SK-N-SH (cell line): ENCODE results near the gene UBR3. TPM values are rescaled to one million over a fixed set of nuclear protein-coding genes. Genes with fewer than 3 reads are reported as not detected.

Experiments used
- CTCF ChIA-PET: fragments of 300-600, 350-600 bp; formaldehyde crosslinking; extraction: SDS; loops from one replicate; lab custom pipeline; 2021; lab: Yijun Ruan, JAX
- POLR2A ChIA-PET: fragments of 350-600 bp; sonication (Branson Sonifier 250); formaldehyde crosslinking; extraction: SDS; loops from one replicate; lab custom pipeline; 2020; ENCODE audit warnings: antibody characterized with exemption, inconsistent platforms; lab: Yijun Ruan, JAX
- DNase-seq: peaks from one replicate; pipeline ENCODE4 v3.0.0; 2012
- H2AFZ ChIP-seq: fragments of 200-600 bp; sonication (generic); 2 replicates; pipeline ENCODE4 v1.8.1; 2016; ENCODE audit warnings: antibody characterized with exemption, mild to moderate bottlenecking, low read depth
- H3F3A ChIP-seq: fragments of 200-600 bp; sonication (generic); replicated peaks from 2 replicates; pipeline ENCODE3; 2016; ENCODE audit warnings: antibody characterized with exemption, mild to moderate bottlenecking; ENCODE audit not compliant: insufficient read depth
- H3K27ac ChIP-seq, 2 experiments: fragments of 200-500 bp in 1 of 2; fragments of 200-600 bp in 1 of 2; sonication (Bioruptor generic) in 1 of 2; sonication (generic), shearing (Covaris generic) in 1 of 2; 2 replicates each; pipeline versions ENCODE4 v1.5.1 to v1.6.1; 2014 to 2016; ENCODE audit warnings: low read depth in 2 of 2, inconsistent platforms in 1 of 2, low read length in 1 of 2, mild to moderate bottlenecking in 1 of 2, mixed read lengths in 1 of 2
- H3K27me3 ChIP-seq: fragments of 200-600 bp; sonication (generic), shearing (Covaris generic); 2 replicates; pipeline ENCODE4 v1.6.1; 2016; ENCODE audit warnings: mixed run types; ENCODE audit not compliant: insufficient read depth
- H3K36me3 ChIP-seq, 2 experiments: fragments of 200-500 bp in 1 of 2; fragments of 200-600 bp in 1 of 2; sonication (Bioruptor generic) in 1 of 2; sonication (generic) in 1 of 2; replicated peaks in 1 of 2; 2 replicates each; pipeline versions ENCODE3 to v1.5.1; 2014 to 2016; ENCODE audit warnings: low read length in 1 of 2, mild to moderate bottlenecking in 1 of 2; ENCODE audit not compliant: insufficient read depth in 2 of 2, control insufficient read depth in 1 of 2
- H3K4me1 ChIP-seq, 2 experiments: fragments of 200-500 bp in 1 of 2; fragments of 200-600 bp in 1 of 2; sonication (Bioruptor generic) in 1 of 2; sonication (generic), shearing (Covaris generic) in 1 of 2; 2 replicates each; pipeline versions ENCODE4 v1.5.1 to v1.6.1; 2014 to 2016; ENCODE audit warnings: low read depth in 1 of 2, low read length in 1 of 2, mixed run types in 1 of 2; ENCODE audit not compliant: insufficient read depth in 2 of 2, control insufficient read depth in 1 of 2
- H3K4me2 ChIP-seq: fragments of 200-600 bp; sonication (generic), shearing (Covaris generic); 2 replicates; pipeline ENCODE4 v1.6.1; 2017; ENCODE audit warnings: mixed run types
- H3K4me3 ChIP-seq, 2 experiments: fragments of 200-500 bp in 1 of 2; fragments of 200-600 bp in 1 of 2; sonication (Bioruptor generic) in 1 of 2; sonication (generic), shearing (Covaris generic) in 1 of 2; 2 replicates each; pipeline versions ENCODE4 v1.5.1 to v1.8.1; 2014 to 2016; ENCODE audit warnings: low read depth in 2 of 2, inconsistent platforms in 1 of 2, low read length in 1 of 2, mild to moderate bottlenecking in 1 of 2, mixed read lengths in 1 of 2, moderate library complexity in 1 of 2
- H3K79me2 ChIP-seq: fragments of 200-600 bp; sonication (generic); 2 replicates; pipeline ENCODE4 v1.8.1; 2017; ENCODE audit warnings: mild to moderate bottlenecking; ENCODE audit not compliant: insufficient read depth
- H3K9ac ChIP-seq: fragments of 200-600 bp; sonication (generic); 2 replicates; pipeline ENCODE4 v1.6.1; 2017; ENCODE audit warnings: mixed run types
- H3K9me2 ChIP-seq: fragments of 200-600 bp; sonication (generic); 2 replicates; pipeline ENCODE4 v1.6.1; 2017; ENCODE audit warnings: mixed run types
- H3K9me3 ChIP-seq: fragments of 200-600 bp; sonication (generic); 2 replicates; pipeline ENCODE4 v1.6.1; 2017; ENCODE audit warnings: mixed run types, mild to moderate bottlenecking, moderate library complexity
- H4K20me1 ChIP-seq: fragments of 200-600 bp; sonication (generic); 2 replicates; pipeline ENCODE4 v1.6.1; 2017; ENCODE audit warnings: mild to moderate bottlenecking, mixed run types; ENCODE audit not compliant: insufficient read depth
- CHD2 ChIP-seq: fragments of 150-350 bp; IDR thresholded peaks from 2 replicates; pipeline ENCODE4 v1.6.1; 2018; ENCODE audit warnings: low read length; ENCODE audit not compliant: partially characterized antibody
- ELF1 ChIP-seq: IDR thresholded peaks from 2 replicates; pipeline ENCODE4 v1.4.0; 2012
- EZH2phosphoT487 ChIP-seq: fragments of 200-600 bp; sonication (generic); IDR thresholded peaks from 2 replicates; pipeline ENCODE4 v1.6.1; 2017; ENCODE audit warnings: low read depth, mixed run types, mild to moderate bottlenecking, antibody characterized with exemption, moderate library complexity, borderline replicate concordance
- FOSL2 ChIP-seq: IDR thresholded peaks from 2 replicates; pipeline ENCODE4 v1.4.0; 2012; ENCODE audit warnings: low read depth, mild to moderate bottlenecking, moderate library complexity, borderline replicate concordance
- FOXM1 ChIP-seq: IDR thresholded peaks from 2 replicates; pipeline ENCODE4 v1.4.0; 2012; ENCODE audit warnings: low read depth, mild to moderate bottlenecking
- GABPA ChIP-seq: IDR thresholded peaks from 2 replicates; pipeline ENCODE4 v1.4.0; 2012; ENCODE audit warnings: low read depth, mild to moderate bottlenecking
- IRF3 ChIP-seq: fragments of 150-350 bp; IDR thresholded peaks from 2 replicates; pipeline ENCODE4 v1.6.1; 2016; ENCODE audit warnings: mild to moderate bottlenecking, low read depth, low read length
- MAX ChIP-seq: IDR thresholded peaks from 2 replicates; pipeline ENCODE4 v1.4.0; 2012; ENCODE audit warnings: low read depth
- MXI1 ChIP-seq: IDR thresholded peaks from 2 replicates; pipeline ENCODE4 v1.6.1; 2012; ENCODE audit warnings: mild to moderate bottlenecking, low read depth, low read length, improper control_type of control experiment
- NFIC ChIP-seq: IDR thresholded peaks from 2 replicates; pipeline ENCODE4 v1.4.0; 2012; ENCODE audit warnings: borderline replicate concordance
- NRF1 ChIP-seq: IDR thresholded peaks from 2 replicates; pipeline ENCODE4 v1.6.1; 2012; ENCODE audit warnings: low read depth, mild to moderate bottlenecking, low read length
- POLR2AphosphoS5 ChIP-seq: IDR thresholded peaks from 2 replicates; pipeline ENCODE4 v1.6.1; 2012; ENCODE audit warnings: low read depth, low read length
- RAD21 ChIP-seq: IDR thresholded peaks from 2 replicates; pipeline ENCODE4 v1.6.1; 2012; ENCODE audit warnings: mild to moderate bottlenecking, low read length
- RCOR1 ChIP-seq: fragments of 150-350 bp; IDR thresholded peaks from 2 replicates; pipeline ENCODE4 v1.6.1; 2017; ENCODE audit warnings: antibody characterized with exemption, low read length
- REST ChIP-seq: IDR thresholded peaks from 2 replicates; pipeline ENCODE4 v1.6.1; 2012; ENCODE audit warnings: mild to moderate bottlenecking, low read depth, low read length, moderate library complexity
- RFX5 ChIP-seq: IDR thresholded peaks from 2 replicates; pipeline ENCODE4 v1.6.1; 2012; ENCODE audit warnings: mild to moderate bottlenecking, improper control_type of control experiment, low read length
- RXRA ChIP-seq: IDR thresholded peaks from 2 replicates; pipeline ENCODE4 v1.4.0; 2012; ENCODE audit warnings: low read depth, mild to moderate bottlenecking, borderline replicate concordance
- SIN3A ChIP-seq: IDR thresholded peaks from 2 replicates; pipeline ENCODE4 v1.6.1; 2012; ENCODE audit warnings: low read depth, mild to moderate bottlenecking, low read length, moderate library complexity, borderline replicate concordance
- SMC3 ChIP-seq: IDR thresholded peaks from 2 replicates; pipeline ENCODE4 v1.6.1; 2012; ENCODE audit warnings: low read depth, low read length, improper control_type of control experiment
- USF2 ChIP-seq: fragments of 150-350 bp; IDR thresholded peaks from 2 replicates; pipeline ENCODE4 v1.6.1; 2017; ENCODE audit warnings: antibody characterized with exemption, low read length, low read depth, borderline replicate concordance
- YY1 ChIP-seq: IDR thresholded peaks from 2 replicates; pipeline ENCODE4 v1.4.0; 2012; ENCODE audit warnings: low read depth, mild to moderate bottlenecking
- WGBS: methylation state at CpG from one replicate; pipeline ENCODE4 v1.1.6; 2017; ENCODE audit warnings: low lambda C conversion rate; 5-methylcytosine and 5-hydroxymethylcytosine counted together
- polyA plus RNA-seq, 3 experiments: library from polyadenylated mRNA; depleted of rRNA; stranded (reverse); fragments of >200 nt; gene quantifications; 2 replicates each; pipeline ENCODE4 v1.2.3, GENCODE V29; 2012

UBR3 gene
- polyA plus RNA-seq, 1 of the 3 experiments (the other 2 are of a cell fraction), result 5.2 TPM

GRCh38 chr2:170002096-170002495, 174.8 kb downstream of the UBR3 start (continued):
- TF ChIP-seq REST (no peak), USF2 (no peak), EZH2phosphoT487 (no peak), FOSL2 (no peak), RCOR1 (no peak), MAX (no peak), CHD2 (no peak), YY1 (no peak), ELF1 (no peak), SIN3A (no peak), RAD21 (no peak), GABPA (no peak), RXRA (no peak)

- Histone ChIP-seq H3K27me3 (no peaks in the 10 kb centered on the region), H3K9me2 (no peaks in the 10 kb centered on the region), H3K4me3 (no peak overlapping the region), H3K27ac (no peak overlapping the region), H3K9ac (no peak overlapping the region), H3K9me3 (no peaks in the 10 kb centered on the region), H3K79me2 (no peaks in the 10 kb centered on the region), H3K4me1 (no peaks in the 10 kb centered on the region), H2AFZ (no peak overlapping the region), H3K4me2 (no peak overlapping the region), H3K36me3 (peaks cover 10 to 21% of the 10 kb centered on the region in 2 experiments), H4K20me1 (no peaks in the 10 kb centered on the region), H3F3A (no peaks in the 10 kb centered on the region)
- POLR2A ChIA-PET, result no interaction called here
- CTCF ChIA-PET, result interaction anchor here (0.6 to 1.3 kb wide), 4 partner anchors 13 to 254 kb away, joined by 3 to 4 read pairs (median 3); no protein-coding TSS in a partner anchor
- 89% methylated on average over 1 of the region's 1 CpG for WGBS
- DNase-seq, result no peak
- TF ChIP-seq POLR2AphosphoS5, result no peak
- no peak for TF ChIP-seq REST
- TF ChIP-seq MAX, result no peak
- TF ChIP-seq NFIC, result no peak
- TF ChIP-seq IRF3, result no peak
- TF ChIP-seq FOXM1, result no peak
- TF ChIP-seq ELF1, result no peak
- TF ChIP-seq NRF1, result no peak
- TF ChIP-seq RFX5, result no peak
- no peak for TF ChIP-seq SMC3
- no peak for TF ChIP-seq MXI1
- TF ChIP-seq USF2, result no peak
- TF ChIP-seq RXRA, result no peak
Measured at GRCh38 chr2:170005702-170006101, 178.4 kb downstream of the UBR3 start.
